Measurements from ENCODE around the gene C3orf70.

C3orf70 gene

DNA sequence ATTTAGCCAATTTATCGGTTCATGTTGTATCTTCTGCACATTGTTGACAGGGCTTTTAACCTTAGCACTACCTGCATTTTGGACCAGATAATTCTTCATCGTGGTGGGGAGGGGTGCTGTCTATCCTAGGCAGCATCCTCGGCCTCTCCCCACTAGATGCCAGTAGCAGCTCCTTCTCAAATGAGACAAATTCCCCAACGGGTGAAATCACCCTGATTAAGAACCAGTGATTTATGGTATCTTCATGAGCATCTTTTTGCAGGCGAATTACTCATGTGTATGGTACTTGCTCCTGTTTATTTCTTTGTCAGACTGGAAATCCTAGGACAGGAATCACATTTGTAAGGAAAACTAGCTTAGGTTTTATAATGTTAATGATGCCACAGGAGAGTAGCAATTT is 68.0 kb downstream of the C3orf70 start:
- DNase-seq (ENCODE audit: low spot score) = no peak

DNA sequence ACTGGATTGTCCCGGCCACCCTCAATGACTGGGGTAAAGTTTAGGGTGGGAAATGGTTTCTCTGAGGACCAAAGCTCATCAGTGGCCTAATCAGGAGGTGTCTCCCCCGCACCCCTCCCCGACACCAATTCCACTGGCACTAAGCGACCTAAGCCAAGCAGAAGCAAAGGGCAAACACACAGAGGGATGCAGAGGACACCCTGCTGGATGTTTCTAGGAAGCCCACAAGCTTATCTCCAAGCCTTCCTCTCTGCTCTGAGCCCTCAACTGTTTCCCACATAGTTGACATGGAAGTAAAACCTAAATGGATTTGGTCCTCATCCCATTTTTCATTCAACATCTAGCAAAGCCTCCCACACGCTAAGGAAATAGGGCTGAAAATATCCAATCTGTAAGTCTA is 68.5 kb downstream of the C3orf70 start:
- no peak for DNase-seq (ENCODE audit: low spot score)

DNA sequence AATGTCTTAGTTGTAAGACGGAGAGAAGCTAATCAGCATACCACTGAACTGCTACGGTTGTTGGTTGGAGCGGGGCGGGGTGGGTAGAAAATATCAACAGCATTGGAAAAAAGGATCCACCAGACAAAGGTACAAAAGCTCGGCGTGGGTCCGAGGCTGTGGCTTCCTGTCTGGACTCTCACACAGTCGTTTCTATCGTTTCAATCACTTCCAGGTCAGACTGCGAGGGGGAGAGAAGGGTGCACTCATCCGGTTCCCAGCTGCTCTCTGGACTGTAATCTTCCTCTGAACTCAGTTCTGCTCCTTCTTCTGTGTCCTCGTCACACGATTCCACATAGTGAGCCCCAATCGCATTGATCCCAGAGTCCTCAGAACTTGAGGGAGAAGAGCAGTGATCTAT is 70.0 kb downstream of the C3orf70 start:
- DNase-seq (ENCODE audit: low spot score) = no peak

DNA sequence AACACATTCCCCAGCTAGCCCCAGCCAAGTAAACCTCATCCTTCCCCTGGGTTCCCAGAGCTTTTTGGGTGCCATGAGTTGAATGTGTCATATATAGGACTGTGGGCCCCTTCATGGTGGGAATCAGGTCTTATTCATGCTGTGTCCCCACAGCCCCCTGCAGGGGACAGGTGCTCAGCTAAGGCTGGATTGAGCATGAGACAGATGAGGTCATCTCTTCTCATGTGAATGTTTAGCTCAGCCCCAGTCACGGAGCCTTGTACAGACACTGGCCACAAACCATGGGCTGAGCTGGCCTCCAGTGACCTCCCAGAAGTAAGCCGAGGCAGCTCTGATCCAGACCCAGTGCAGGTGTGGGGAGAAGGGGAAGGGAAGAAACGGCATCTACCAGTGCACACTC is 70.7 kb downstream of the C3orf70 start:
- no peak for DNase-seq (ENCODE audit: low spot score)

DNA sequence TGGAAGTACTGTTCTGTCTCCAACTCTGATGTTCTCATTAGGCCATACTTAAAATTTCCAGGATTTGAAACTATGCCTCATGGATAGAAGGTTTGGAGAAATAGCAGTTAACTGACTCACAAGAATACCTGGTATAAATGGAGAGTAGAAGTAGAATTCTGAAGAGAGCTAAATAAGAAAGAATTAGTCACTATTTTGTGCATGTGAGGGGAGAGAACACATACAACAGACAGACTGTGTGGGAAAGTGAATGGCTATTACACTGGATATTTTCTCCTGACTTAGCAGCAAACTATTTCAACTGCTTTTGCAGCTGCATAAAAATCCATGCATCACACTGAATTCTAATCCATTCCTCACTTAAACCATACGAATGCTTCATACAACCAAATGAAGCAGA is 71.3 kb downstream of the C3orf70 start:
- DNase-seq (ENCODE audit: low spot score) = no peak

DNA sequence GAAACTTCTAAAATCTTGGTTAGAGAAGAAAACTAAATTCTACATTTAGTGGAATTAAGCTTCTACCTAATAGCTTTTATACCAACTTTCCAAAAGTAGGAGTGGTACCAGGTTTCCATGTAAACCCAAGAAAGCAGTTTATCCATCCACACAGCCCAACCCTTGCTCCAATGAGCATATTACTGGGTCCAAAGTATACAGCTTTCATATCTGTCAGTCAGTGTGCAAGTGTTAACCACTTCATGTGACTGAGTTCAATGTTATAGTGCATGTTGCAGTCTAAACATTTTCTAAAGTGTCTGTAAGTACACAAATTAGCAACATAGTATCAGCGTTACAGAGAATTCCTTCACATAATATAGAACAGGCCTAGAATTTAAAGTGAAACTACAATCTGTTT is 73.2 kb downstream of the C3orf70 start:
- DNase-seq (ENCODE audit: low spot score) = no peak

DNA sequence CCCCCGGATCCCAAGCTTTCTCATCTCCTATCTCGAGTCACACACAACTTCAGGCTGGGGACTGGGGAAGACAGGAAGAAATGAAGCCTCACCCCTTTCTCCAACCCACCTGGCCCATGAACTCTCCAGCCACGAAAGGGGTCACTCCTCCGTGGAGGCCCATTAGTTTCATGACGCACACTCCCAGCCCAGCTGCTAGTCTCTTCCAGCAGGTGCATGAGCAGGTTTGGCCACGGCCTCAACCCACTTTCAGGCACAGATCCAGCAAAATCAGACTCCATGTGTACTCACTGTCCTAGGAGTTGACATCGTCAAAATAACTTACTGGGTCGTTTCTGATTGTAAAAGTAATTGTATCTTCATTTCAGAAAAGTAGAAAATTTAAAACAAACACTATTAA is 76.6 kb downstream of the C3orf70 start:
- no peak for DNase-seq (ENCODE audit: low spot score)

DNA sequence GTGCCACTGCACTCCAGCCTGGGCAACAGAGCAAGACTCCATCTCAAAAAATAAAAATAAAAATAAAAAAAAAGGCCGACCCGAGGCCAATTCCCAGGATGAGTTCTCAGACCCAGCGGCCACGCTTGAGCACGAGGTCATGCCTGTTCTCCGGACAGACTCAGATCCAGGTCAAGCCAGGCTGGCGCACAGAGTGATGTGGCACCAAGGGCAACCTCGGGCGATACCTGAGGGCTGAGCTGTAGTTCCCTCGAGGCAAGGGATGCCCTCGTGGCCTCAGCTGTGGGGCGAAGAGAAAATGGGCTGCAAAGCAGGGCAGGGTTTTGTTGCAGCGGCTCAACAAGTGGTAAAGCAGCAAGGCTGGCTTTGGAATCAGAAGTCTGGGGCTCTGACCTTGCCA is 77.3 kb downstream of the C3orf70 start:
- no peak for DNase-seq (ENCODE audit: low spot score)

DNA sequence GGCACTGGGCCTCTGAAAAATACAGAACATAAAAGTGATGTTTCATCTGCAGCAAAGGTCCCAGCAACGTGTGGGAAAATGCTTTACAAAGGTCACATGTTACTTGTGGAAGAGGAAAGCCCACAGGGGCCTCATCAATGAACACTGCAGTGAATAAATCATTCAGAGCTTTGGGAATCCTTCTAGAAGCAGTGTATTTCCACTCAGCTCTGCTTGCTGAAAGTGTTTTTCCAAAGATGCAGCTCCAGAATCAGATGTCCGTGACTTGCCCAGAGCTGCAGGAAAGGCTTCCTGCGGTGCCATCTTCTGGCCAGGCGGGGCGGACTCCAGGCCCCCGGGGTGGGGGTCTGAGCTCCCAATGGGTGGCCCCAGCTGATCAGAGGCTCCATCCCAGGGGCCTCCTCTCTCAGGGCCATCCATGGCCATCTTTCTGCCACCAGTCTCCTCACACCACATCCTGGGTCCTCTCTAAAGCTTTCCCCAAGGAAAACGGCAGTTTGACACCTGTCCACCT is 81.5 kb downstream of the C3orf70 start:
- no peak for DNase-seq (ENCODE audit: low spot score)

DNA sequence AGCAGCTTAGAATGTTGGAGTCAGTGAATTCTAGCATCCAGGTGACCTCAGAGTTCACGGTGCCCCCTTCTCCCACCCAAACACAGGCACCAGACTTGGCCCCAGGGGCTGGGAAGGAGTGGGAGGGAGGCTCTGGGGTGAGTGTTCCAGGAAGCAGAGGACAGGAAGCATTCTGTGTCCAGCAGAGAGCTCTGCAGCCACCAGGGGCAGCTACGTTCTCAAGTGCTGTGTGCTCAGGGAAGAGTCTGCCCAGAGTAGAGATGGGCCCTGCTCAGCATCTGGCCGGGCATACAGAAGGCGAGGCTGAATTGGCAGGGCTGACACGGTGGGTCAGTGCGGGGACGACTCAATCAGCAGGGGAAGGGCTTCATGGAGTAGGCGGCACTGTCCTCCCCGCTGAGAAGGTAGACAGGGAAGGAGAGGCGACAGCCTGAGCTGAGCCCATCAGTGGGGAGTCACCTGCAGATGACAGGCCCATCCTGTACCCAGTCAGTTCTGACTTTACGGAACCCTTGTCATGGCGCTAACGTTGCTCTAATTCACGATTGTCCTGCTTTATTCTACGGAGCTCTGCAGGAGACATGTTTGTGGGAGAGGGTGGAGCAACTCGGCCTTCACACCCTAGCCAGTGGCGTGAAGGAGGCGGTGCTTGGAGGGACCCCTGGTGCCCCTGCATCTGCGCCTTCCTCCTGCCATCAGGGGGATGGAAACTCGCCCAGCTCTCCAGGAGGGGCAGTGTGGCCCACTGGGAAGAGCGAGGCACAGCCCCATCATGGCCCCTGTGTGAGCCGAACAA is 82.2 kb downstream of the C3orf70 start:
- DNase-seq (ENCODE audit: low spot score) = peak; percentile 27

DNA sequence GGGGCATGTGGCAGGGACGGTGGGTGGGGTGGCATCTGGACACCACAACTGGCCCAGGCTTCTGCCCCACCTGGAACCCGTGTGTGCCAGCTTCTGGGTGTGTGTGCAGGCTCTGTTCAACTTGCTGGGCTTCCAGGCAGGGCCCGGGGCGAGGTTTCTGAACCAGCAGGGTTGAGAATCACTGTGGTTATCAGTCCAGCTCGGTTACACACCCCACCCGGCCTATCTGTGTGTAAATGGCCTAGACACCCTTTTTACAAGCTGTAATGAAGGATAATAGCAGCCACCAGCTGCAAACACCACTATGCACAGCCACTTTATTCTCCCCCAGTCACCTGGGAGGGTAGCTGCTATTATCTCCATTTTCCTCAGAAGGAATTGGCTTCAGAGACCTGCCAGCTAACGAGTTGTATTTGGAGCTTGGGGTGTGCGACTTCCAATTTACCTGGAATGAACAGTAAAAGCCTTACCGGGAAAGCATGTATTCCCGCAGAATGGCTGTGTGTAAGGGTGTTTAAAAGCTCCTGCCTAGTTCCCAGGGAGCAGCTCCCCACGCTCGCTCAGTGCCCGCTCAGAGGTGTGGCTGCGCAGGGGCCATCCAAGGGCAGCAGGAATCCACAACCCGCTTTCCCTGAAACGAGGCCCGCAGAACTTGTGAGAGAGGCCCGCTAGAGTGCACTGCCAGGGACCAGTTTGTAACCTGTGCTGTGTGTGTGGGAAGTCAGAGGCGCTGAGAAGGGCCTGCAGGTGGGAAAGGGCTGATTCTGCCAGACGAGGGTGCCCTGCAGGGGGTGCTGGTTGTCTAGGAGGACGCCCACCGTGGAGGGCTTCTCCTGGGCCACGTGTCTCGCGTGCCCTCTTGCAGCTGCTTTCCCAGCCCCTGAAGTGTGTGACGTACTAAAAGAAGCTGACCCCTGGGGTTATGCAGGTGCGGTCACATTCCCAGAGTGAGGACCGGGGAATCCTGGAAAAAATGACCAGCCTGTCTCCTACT is 83.5 kb downstream of the C3orf70 start:
- no peak for DNase-seq (ENCODE audit: low spot score)

DNA sequence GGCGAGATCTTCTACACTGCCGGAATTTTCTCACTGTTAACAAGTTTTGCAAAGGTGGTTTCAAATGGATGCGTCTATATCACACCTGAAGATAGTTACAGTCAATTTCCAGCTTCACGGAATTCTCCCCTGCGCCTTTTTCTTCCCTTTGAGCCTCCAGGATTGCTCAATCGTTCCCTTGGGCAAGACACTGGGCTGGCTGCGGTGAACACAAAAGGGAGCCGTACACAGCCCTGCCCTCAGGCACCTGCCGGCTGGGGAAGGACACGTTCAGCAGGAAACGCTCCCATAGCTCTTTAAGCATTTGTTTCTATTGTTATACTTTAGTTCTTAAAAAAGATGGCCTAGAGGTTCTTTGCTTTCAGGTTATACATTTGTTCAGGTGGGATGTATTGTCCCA is 85.7 kb downstream of the C3orf70 start:
- DNase-seq (ENCODE audit: low spot score) = no peak

DNA sequence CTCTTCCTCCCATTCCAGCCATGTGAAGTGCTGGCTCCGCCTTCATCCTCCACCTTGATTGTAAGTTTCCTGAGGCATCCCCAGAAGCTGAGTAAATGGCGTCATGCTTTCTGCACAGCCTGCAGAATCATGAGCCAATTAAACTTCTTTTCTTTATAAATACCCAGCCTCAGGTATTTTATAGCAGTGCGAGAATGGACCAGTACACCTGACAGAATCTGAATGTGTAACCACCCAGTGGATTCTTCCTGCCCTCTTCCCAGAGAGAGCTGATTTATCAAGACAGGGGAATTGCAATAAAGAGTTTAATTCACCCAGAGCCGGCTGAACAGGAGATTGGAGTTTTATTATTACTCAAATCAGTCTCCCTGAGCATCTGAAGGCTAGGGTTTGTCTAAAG is 86.6 kb downstream of the C3orf70 start:
- no peak for DNase-seq (ENCODE audit: low spot score)

DNA sequence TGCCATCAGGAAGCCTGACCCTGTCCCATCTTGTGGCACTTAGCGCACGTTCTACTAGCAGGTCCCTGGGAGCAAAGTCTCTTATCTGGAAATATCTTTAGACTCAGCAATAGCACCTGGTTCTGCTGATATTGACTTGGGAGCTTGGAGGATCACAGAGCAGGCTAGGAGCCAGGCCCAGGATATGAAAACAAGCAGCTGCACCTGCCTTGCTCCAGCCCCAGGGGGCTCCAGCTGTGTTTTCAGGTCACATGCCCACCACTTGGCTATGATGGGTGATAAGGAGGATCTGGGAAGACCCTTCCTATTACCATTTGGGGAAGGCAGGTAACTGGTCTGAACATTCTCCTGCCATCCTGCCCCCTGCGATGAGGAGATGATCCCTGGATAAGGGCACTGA is 87.8 kb downstream of the C3orf70 start:
- no peak for DNase-seq (ENCODE audit: low spot score)

DNA sequence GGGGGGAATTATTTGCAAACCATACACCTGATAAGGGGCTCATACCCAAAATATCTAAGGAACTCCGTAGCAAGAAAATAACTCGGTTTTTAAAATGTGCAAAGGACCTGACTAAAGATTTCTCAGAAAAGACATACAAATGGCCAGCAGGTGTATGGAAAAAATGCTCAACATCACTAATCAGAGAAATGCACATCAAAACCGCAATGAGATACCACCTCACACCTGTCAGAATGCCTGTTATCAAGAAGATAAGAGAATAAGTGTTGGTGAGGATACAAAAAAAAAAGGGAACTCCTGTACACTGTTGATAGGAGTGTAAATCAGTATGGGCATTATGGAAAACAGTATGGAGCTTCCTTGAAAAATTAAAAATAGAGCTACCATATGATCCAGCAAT is 89.4 kb downstream of the C3orf70 start:
- no peak for DNase-seq (ENCODE audit: low spot score)

DNA sequence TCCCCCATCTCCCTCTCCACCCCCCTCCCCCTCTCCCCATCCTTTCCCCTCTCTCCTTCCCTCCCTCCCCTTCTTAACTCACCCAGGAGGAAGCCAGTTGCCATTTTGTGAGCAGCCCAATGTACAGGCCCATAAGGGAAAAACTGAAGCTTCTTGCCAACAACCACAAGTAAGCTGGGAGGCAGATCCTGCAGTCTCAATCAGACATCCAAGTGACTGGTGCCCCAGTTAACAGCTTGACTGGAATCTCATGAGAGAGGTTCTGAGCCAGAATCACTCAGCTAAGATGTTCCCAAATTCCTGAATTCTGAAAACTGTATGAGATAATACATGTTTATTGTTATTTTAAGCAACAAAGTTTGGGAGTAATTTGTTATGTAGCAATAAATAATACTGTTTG is 90.7 kb downstream of the C3orf70 start:
- DNase-seq (ENCODE audit: low spot score) = no peak

DNA sequence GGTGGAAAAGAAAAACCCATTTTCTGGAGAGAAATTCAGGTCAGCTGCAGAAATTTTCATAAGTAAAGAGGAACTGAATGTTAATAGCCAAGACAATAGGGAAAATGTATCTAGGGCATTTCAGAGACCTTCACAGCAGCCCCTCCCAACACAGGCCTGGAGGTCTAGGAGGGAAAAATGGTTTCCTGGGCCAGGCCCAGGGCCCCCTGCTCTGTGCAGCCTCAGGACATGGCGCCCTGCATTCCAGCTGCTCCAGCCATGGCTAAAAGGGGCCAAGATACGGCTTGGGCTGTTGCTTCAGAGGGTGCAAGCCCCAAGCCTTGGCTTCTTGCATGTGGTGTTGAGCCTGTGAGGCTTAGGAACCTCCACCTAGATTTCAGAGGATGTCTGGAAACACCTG is 92.2 kb downstream of the C3orf70 start:
- no peak for DNase-seq (ENCODE audit: low spot score)

DNA sequence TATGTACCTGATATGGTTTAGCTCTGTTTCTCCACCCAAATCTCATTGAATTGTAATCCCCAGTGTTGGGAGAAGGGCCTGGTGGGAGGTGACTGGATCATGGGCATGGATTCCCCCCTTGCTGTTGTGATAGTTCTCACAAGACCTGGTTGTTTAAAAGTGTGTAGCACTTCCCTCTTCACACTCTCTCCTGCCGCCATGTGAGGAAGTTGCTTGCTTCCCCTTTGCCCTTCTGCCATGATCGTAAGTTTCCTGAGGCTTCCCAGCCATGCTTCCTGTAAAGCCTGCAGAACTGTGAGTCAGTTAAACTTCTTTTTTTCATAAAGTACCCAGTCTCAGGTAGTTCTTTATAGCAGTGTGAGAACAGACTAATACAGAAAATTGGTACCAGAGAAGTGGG is 93.1 kb downstream of the C3orf70 start:
- DNase-seq (ENCODE audit: low spot score) = no peak

DNA sequence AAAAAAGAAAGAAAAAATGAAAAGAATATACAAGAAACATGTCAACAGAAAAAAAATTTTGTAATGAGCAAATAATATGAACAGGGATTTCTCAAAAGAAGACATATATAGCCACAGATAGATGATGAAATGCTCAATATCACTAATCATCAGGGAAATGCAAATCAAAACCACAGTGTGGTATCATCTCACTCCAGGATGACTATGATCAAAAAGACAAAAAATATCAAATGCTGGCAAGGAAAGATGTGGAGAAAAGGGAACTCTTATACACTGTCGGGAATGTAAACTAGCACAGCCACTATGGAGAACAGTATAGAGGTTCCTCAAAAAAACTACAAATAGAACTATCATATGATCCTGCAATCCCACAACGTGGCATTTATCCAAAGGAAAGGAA is 94.1 kb downstream of the C3orf70 start:
- no peak for DNase-seq (ENCODE audit: low spot score)

DNA sequence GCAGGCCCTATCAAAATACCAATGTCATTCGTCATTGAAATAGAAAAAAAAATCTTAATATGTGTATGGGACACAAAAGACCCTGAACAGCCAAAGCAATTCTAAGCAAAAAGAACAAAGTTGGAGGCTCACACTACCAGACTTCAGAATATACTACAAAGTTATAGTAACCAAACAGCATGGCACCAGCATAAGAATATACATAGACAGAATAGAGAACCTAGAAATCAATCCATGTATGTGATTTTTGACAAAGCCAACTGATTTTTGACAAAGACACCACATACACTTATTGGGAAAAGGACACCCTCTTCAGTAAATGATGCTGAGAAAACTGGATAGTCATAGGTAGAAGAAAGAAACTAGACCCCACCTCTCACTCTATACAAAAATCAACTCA is 95.0 kb downstream of the C3orf70 start:
- DNase-seq (ENCODE audit: low spot score) = no peak

DNA sequence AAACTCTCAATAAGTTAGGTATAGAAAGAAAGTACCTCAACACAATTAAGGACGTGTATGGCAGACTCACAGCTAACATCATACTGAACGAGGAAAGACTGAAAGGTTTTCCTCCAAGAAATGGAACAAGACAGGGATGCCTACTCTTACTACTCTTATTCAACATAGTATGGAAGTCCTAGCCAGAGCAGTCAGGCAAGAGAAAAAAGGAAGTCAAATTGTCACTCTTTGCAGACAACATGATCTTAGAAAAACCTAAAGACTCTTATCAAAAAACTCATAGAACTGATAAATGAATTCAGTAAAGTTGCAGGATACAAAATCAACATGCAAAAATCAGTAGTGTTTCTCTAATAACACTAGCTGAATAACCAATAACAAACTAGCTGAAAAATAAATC is 96.0 kb downstream of the C3orf70 start:
- DNase-seq (ENCODE audit: low spot score) = no peak

DNA sequence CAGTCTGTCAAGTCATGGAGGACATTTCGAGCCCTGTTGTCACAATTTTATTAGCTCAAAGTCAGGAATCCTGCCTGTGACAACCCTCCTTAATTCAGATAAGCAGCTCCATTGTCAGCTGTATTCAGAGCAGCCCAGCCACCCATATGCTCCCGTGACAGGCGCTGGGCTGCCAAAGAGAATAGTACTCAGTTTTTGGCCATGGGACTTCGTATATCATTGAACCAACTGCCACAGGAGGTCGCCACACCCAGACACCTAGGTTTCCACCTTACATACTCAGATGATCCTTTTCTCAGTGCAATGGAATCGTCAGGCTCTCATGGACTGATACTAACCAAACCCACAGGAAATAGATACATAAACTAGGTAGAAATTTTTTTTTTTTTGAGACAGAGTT is 100.2 kb downstream of the C3orf70 start:
- DNase-seq (ENCODE audit: low spot score) = no peak

DNA sequence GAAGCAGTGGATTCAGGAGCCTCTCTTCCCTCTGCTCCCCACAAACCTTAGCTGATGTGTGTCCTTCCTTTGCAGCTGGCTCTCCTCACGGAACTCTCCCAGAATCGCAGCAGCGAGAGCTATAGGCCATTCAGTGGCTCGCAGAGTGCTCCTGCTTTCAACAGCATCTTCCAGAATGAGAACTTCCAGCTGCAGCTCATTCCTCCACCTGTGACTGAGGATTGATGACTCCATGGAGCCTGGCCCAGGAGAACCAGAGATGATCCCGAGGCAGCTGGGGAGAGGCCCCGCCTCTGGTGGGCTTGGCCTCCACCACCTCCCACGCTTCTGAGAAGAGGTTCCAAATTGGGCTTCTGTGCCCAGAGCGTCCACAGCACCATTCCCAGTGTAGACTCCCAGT is 101.1 kb downstream of the C3orf70 start:
- no peak for DNase-seq (ENCODE audit: low spot score)

Measured in SW480 (cell line).